HG02970 (cell line): Measurements from ENCODE around the gene SORBS1.

Source experiments
- ATAC-seq: cut with Tn5 transposase; IDR thresholded peaks from one replicate; pipeline ENCODE4 v1.9.1; 2021; ENCODE audit warnings: mild to moderate bottlenecking, moderate library complexity, moderate number of reproducible peaks; ENCODE audit not compliant: unreplicated experiment, low FRiP score

Gene SORBS1

DNA sequence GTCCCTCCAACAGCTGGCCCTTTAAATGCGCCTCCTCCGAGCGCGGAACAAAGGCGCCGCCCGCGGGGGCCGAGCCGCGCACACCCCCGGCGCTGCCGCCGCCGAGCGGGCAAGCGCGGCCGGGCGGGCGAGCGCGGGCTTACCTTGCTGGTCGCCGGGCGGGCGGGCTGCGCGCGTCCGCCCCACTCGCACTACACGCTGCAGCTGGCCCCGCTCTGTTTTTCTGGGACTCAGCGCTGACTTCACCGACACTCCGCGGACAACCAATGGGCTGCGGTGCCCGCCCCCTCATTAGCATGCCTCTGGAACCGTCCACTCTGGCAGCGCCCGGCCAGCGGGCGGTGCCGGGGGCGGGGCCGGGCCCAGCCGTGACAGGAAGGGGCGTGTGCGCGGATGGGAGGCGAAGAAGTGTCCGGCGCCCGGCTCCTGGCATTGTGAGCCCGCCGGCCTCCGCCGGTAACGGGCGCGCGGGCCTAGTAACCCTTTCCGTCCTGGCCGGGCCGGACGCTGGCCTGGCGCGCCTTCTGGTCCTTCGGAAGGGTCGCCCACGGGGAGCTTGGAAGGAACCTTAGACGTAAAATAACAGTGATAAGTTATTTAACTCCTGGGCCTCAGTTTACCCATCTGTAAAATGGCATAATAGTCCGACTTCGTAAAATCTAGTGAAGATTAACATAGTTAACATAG is at the start of gene SORBS1:
Gene SORBS1 (minus strand): TSS at position 195 of the 687 bp plus-strand sequence. CDS start 120,236 bp downstream, outside the sequence.
- ATAC-seq = peak; percentile 98

DNA sequence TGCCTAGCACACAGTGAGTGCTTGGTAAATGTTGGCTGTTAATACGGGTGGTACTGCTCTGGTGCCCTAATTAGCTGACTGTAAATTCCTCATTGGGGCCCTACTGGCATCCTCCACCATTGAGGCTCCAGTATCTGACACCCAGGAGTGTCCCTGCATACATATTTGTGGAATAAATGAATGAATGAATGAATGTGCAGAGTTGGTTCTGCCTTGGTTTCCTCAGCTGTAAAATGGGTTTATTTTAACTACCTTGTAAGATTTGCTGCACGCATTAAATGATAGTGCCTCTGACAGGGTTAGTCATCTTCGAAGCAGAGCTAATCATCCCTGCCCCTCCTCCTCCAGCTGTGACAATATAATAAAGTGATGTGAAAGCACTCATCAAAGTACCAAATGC is 49.6 kb upstream of the SORBS1 start:
- no peak for ATAC-seq

DNA sequence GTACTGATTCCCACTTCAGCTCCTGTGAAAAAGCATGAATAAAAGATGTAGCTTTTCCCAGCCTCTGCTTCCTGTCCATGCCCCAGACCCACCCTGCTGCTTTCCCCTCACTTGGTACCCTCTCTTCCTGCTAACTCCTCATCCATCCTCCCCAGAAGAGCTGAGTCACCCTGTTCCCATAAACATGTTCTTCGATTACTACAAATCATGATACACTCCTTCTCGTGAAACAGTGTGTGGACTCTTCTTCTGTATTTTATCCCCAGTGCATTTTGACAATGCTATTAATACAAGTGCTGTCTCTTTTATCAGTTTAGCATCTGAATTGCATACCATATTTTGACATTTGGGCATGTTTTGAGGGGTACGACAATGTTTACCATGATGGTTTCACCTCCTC is 45.8 kb upstream of the SORBS1 start:
- no peak for ATAC-seq

DNA sequence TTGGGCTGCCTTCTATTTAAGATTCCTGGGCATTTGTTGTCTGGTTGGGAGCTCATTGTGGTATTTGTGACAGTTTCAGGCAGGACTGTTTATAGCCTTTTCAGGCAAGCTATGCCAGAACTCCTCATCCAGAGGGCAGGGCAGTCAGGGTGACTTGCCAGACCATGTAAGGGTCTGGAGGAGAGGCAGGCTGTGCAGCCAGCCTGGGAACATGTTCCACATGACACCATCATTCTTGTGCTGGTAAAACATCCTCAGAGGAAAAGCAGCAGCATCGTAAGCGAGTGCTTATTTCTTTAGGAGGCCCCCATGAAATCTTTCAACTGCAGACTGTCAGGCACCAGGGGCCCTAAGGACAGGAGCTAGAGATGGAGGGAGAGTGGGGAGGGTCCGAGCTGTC is 44.0 kb upstream of the SORBS1 start:
- ATAC-seq = no peak

DNA sequence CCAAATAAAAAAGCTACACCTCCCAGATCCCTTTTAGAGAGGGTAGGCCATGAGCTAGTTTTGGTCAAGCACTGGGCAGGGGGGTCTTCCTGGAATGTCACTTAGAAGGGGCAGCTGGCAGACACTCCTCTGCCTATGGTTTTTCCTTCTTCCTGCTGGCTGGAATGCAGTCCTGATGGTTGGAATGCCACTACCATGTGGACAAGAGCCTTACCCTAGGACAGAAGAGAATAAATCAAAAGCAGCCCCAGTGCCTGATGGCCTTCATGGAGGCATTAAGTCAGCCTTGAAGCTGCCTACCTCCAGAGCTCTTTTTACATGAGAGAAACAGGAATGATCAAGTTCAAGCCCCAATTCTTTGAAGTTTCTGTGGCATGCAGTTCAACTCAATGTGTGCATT is 43.5 kb upstream of the SORBS1 start:
- no peak for ATAC-seq

DNA sequence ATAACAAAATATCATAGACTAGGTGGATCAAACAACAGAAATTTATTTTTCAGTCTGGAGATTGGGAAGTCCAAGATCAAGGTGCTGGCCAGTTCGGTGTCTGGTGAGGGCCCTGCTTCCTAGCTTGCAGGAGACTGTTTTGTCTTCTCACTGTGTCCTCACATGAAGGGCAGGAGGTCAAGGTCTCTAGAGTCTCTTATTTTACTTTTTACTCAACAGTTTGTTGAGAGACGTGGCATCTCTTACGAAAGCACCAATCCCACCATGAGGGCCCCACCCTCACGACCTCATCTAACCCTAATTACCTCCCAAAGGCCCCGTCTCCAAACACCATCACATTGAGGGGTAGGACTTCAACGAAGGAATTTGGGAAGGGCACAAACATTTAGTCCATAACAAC is 41.2 kb upstream of the SORBS1 start:
- ATAC-seq = no peak

DNA sequence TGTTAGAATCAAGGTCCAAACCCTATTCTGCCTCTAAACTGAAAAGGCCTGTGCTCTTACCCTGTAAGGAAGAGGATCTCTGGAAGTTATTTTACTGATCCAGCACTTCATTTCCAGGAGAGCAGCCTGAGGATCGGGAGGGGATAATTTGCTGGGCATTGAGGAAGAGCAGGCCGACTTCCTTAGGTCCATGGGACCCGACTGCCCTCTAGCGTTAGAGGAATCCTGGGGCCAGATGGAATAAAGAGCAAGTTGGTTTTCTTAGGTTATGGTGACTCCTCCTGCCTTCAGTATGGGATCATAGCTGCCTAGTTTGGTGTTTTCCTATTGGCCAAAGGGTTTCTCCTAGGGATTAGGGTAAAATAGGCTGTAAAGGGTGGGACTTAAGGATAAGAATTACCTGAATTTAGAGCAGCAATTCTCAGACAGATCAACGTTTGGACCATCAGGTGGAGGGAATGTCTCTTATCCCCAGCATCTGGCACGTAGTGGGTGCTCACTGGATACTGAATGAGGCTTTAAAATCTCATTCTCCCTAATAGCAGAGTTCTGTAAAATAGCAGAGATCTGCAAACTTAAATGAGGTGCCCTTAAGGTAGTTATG is 40.0 kb upstream of the SORBS1 start:
- no peak for ATAC-seq

DNA sequence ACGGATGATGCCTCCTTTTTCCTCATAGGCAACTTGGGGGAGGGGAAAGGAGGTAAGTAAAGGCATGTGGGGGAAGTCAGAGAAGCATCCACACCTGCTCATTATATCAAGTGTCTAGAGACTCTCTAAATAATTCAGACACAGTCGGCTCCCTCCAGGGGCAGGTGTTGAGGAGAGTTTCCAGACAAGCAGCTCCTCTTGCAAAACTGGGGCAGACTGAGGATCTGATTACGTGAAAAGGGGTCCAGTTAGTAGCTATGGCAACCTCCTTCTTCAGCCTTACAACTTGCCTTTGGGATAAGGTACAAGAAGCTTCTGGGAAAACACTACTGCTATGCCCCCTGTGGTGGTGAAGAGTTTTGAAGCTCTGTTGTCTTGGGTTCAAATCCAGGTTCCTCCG is 39.0 kb upstream of the SORBS1 start:
- ATAC-seq = no peak

DNA sequence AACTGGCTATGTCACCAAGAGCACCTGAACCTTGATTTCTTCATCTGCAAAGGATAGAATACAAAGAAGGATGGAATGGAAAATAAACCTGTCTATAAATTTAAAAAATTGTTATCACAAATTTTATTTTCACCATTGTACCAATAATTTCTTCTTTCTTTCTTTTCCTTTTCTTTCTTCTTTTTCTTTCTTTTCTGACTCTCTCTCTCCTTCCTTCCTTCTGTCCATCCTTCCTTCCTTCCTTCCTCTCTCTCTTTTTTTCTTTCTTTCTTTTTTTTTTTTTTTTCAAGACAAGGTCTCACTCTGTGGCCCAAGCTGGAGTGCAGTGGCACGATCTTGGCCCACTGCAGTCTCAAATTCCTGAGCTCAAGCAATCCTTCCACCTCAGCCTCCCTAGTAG is 36.6 kb upstream of the SORBS1 start:
- ATAC-seq = no peak

DNA sequence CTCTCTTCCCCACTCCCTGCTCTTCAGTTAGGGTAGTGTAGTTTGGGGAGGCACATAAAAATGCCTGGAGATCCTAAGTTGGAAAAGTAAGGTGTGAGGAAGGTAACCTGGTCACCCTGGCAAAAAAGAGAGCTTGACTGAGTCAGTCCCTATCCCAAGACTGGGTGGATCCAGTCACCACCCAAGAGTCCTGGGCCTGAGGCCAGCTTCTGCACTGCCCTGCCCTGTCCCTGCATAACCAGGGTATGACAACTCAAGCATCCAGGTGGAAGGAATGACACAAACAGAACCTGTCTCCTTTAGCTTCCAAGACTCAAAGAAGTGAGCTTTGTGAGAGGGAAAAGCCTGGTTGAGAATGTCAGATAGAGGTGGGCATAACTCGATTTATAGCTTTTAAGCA is 26.9 kb upstream of the SORBS1 start:
- no peak for ATAC-seq

DNA sequence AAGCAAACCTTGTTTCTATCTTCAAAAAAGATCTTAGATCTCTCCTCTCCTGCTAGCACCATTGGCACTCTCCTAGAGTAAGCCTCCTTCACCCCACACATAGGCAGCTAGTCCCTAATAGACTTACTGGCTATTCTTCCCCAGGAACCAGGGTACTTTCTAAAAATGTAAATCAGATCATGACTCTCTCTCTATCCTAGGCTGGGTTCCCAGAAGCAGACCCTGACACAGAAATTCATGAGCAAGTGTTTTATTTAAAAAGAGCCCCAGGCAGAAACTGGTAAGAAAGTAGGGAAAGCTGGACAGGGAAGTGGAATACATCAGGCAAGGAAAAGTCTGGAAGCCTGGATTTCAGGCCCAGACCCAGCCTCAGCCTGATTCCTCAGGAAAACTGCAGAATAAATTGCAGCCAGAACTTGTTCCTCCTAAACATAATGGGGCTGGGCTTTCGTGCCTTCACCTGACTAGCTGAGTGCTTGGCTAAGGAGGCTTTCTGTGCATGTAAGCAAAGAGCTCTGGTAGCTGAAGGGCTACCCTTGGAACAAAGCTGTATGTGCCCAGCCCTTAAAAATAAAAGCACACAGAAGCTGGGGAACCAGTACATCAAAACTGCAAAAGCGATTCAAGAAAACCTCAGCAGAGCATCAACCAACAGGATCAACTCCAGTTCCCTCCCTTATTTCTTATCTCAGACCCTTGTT is 18.8 kb upstream of the SORBS1 start:
- ATAC-seq = no peak

DNA sequence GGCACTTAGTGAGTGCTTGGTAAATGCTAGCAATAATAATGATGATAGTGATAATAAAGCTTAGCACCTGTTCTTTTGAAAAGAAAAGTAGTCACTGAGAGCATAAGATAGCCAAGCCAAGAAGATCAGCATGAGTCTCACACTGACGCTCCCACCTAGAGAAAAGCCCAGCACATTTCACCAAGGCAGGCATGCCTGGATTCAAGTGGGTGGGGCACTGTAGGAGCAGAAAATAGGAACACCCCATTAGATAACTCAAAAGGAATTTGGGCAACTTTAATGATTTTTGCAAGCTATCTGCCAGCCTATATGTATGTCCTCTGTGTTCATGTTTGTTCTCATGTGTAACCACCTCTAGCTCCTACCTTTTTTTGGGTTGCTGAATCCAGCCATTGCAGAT is 18.1 kb upstream of the SORBS1 start:
- no peak for ATAC-seq

DNA sequence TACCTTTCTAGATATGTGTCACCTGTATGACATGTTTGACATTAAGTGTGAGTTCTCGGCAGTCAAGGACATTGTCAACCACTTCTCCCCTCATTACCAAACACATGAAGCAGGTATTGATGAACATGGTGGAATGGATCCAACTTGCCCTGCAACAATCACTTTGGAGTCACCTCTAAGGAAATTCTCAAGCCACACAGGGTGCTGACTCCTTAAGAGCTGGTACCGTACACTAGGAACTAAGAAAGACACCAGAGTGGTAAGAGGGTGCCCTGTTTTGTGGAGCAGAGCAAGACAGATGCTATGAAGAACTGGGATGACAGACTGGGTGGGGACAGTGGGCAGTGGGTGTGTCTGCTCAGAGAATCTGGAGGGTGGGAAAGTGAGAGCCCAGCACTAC is 17.4 kb upstream of the SORBS1 start:
- no peak for ATAC-seq

DNA sequence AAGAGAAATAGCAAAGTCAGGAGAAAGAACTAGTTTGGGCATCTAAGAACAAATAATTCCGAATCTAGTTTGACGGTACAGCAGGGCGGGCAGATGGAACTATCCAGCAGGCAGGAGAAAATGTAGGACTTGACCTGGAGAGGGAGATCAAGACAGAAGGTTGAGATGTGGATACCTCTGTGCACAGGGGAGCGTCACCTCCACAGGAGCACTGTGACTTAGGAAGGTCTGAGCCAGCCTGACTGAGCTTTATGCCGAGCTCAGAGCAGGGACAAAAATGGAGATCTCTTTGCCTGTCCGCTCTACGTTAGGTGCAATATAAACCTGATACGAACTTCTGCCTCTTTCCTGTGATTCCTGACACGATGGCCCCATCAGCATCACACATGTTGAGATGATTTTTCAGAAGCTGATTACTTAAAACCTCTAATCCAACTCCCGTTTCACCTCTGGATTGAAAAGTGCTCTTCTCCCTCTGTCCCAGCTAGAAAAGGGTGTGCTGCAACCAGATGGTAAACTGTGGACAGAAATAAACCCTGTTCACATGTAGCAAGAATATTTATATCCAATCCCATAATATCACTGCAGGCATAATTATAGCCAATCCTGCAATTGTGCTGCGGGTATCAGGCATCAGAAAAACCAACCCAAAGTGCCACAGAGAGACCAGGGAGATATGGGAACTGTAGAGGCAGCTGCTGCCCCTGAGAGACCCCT is 13.6 kb upstream of the SORBS1 start:
- no peak for ATAC-seq

DNA sequence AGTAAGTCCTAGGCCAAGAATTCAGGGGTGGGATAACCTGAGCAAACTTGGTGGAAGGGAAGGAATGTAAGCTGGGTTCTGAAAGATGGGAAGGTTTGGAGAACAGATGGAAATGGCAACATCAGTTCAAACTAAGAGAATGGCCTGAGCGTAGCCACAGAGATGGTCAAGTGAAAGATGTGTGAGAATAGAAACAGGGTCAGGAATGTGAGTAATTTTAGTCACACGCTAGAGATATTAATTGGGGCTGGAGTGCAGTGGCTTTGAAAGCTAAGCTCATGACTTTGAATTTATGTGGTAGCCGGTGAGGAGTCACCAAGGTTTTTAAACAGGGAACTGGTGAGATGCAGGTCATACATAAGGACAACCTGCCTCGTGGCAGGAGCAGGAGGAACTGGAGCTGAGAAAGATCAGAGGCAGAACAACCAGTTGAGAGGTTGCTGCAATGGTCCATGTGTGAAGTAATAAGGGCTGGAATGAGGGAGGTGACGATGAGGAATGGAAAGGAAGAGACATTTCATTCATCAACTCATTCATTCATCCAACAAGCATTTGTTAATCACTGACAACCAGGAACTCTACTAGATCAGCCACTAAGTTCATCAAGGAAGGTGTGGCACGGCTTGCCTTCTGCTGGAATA is 12.9 kb upstream of the SORBS1 start:
- no peak for ATAC-seq

DNA sequence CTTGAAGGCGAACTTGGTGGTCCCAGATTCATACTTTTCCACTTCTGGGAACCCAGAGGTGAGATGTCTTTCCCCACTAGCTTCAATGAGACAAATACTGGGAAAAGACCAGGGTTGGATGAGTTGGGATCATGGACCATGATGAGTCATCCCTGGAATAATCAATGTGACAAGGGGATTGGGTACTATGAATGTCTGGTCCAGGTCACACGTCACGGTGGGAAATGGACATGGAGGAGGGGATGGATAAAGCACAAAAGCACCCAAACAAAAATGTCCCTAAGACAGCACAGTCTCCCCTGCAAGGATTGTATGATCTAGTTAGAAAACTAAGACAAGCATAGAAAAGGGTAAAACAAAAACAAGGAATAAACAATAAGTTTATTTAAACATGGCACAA is 12.4 kb upstream of the SORBS1 start:
- no peak for ATAC-seq

DNA sequence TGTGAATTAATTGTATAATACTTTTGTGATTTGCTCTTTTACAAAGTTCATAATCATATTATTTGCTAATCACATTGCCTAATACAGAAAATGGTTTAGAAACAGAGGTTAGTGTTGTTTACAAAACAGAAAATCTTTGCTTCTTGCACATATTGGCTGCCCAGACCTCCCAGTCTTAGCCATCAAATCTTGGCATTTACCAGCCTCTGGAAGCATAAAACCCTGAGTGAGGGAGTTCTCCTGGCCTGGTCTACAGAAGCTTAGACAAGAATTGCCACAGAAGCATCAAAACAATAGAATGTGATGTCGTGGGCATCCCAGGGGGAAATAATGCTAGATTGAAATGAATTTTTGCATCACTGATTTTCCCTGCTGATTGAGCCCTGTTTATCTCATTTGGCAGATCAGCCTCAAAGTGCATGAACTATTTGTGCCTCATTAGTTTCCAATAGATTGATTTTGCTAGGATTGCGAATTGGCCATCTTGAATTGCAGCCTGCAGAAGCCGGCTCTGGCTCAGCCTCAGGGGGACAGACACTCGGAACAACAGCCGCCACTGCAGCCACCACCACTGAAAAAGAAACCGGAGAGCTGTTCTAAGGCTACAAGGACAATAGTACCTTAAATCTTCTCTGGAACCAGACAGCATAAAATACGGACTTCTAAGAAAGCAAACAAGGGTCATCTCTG is 11.1 kb upstream of the SORBS1 start:
- no peak for ATAC-seq

DNA sequence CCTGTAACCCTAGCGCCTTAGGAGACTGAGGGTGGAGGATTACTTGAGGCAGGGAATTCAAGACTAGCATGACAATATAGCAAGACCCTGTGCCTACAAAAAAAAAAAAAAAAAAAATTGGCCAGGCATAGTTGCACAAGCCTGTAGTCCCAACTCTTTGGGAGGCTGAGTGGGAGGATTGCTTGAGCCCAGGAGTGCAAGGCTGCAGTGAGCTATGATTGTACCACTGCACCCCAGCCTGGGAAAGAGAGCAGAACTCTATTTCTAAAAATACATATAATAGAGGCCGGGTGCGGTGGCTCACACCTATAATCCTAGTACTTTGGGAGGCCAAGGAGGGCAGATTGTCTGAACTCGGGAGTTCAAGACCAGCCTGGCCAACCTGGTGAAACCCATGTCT is 10.2 kb upstream of the SORBS1 start:
- ATAC-seq = no peak

DNA sequence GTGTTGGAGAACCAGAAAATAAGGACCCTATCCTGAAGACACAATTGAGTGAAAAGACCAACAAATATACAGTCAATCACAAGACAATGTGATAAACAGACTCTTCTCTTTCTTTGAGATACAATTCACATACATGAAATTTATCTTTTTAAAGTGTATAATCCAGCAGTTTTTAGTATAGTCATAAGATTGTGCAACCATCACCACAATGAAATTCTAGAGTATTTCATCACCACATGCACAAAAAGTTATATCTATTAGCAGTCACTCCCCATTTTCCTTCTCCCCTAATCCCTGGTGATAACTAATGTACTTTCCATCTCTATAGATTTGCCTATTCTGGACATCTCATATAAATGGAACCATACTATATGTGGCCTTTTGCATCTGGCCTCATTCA is 8.2 kb upstream of the SORBS1 start:
- ATAC-seq = no peak

DNA sequence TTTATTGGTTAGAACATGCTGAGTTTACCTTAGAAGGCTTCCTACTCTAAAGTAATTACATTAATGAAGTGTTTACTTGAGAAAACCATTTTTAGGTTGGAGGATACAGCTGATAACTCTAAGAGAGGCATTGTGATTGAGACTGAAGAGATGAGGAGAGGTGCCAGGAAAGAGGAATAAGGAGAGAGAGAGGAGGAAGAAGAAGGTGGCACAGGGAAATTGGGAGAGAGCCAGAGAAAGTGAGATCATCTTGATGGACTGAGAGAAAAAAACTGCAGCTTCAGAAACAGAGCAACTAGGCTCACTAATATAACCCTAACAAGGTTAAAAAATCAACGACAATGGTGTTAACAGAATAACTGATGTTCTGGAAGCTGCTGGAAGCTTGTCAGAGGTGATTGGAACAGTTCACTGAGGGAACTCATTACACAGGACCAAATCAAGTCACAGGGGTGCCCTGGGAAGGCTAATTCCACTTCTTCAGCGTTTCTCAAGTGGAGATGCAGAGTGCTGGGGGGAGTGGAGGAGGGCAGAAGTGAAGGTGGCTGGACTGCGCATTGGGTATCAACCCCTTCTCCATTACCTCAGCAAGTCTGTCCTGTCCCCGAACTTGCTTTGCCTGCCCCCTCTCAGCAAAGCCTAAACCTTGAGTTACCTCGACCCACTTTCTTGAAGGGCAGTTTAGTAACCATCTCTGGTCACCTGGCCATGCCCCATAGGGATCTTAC is 6.9 kb upstream of the SORBS1 start:
- no peak for ATAC-seq
